H9 (cell line): ENCODE data around the gene SIM1. TPM values are rescaled to one million over a fixed set of nuclear protein-coding genes. Genes with fewer than 3 reads are reported as not detected.

Experiments used
- DNase-seq: peaks from one replicate; pipeline ENCODE4 v3.0.0-alpha.2; 2017
- H2AFZ ChIP-seq: one replicate; pipeline ENCODE4 v1.6.1; 2013; ENCODE audit warnings: mild to moderate bottlenecking, low read length, control low read depth, moderate library complexity
- H2AK5ac ChIP-seq: 2 replicates; pipeline ENCODE4 v1.6.1; 2013; ENCODE audit warnings: low read length, control low read depth, mixed read lengths; ENCODE audit not compliant: insufficient read length
- H2BK120ac ChIP-seq: one replicate; pipeline ENCODE4 v1.6.1; 2013; ENCODE audit warnings: low read depth, mild to moderate bottlenecking, low read length, control low read depth, inconsistent platforms; ENCODE audit not compliant: poor library complexity, severe bottlenecking
- H2BK12ac ChIP-seq: 2 replicates; pipeline ENCODE4 v1.6.1; 2013; ENCODE audit warnings: low read length, control low read depth, mixed read lengths, low read depth; ENCODE audit not compliant: insufficient read length
- H2BK15ac ChIP-seq: 2 replicates; pipeline ENCODE4 v1.6.1; 2013; ENCODE audit warnings: low read depth, low read length, control low read depth
- H2BK20ac ChIP-seq: one replicate; pipeline ENCODE4 v1.6.1; 2013; ENCODE audit warnings: low read depth, mild to moderate bottlenecking, low read length, control low read depth, inconsistent platforms; ENCODE audit not compliant: poor library complexity, severe bottlenecking
- H2BK5ac ChIP-seq: 2 replicates; pipeline ENCODE4 v1.6.1; 2013; ENCODE audit warnings: low read length, control low read depth, mixed read lengths; ENCODE audit not compliant: insufficient read length
- H3K14ac ChIP-seq: 2 replicates; pipeline ENCODE4 v1.6.1; 2013; ENCODE audit warnings: low read length, control low read depth; ENCODE audit not compliant: insufficient read depth
- H3K18ac ChIP-seq: 2 replicates; pipeline ENCODE4 v1.6.1; 2013; ENCODE audit warnings: low read depth, mild to moderate bottlenecking, mixed read lengths, low read length, control low read depth; ENCODE audit not compliant: insufficient read length
- H3K23ac ChIP-seq: 2 replicates; pipeline ENCODE4 v1.6.1; 2013; ENCODE audit warnings: low read length, control low read depth, mixed read lengths, low read depth; ENCODE audit not compliant: insufficient read length
- H3K23me2 ChIP-seq: 2 replicates; pipeline ENCODE4 v1.6.1; 2013; ENCODE audit warnings: low read depth, mild to moderate bottlenecking, mixed read lengths, low read length, control low read depth; ENCODE audit not compliant: insufficient read length, poor library complexity, severe bottlenecking
- H3K27ac ChIP-seq: 2 replicates; pipeline ENCODE4 v1.5.1; 2013; ENCODE audit warnings: low read length, control low read depth, mixed read lengths, low read depth; ENCODE audit not compliant: insufficient read length
- H3K27me3 ChIP-seq: 2 replicates; pipeline ENCODE4 v1.6.1; 2013; ENCODE audit warnings: low read length, control low read depth, inconsistent platforms; ENCODE audit not compliant: insufficient read depth
- H3K4ac ChIP-seq: 2 replicates; pipeline ENCODE4 v1.6.1; 2013; ENCODE audit warnings: low read depth, mild to moderate bottlenecking, control low read depth, inconsistent platforms, low read length, moderate library complexity
- H3K4me1 ChIP-seq: 2 replicates; pipeline ENCODE4 v1.6.1; 2013; ENCODE audit warnings: low read length, control low read depth, inconsistent platforms; ENCODE audit not compliant: insufficient read depth
- H3K4me2 ChIP-seq: 2 replicates; pipeline ENCODE4 v1.6.1; 2013; ENCODE audit warnings: low read length, control low read depth, mixed read lengths; ENCODE audit not compliant: insufficient read length, insufficient read depth
- H3K56ac ChIP-seq: 2 replicates; pipeline ENCODE4 v1.6.1; 2013; ENCODE audit warnings: low read depth, mild to moderate bottlenecking, mixed read lengths, low read length, control low read depth; ENCODE audit not compliant: insufficient read length
- H3K79me1 ChIP-seq: 2 replicates; pipeline ENCODE4 v1.6.1; 2013; ENCODE audit warnings: low read depth, mild to moderate bottlenecking, moderate library complexity, low read length, control low read depth, inconsistent platforms; ENCODE audit not compliant: insufficient read depth, poor library complexity, severe bottlenecking
- H3K79me2 ChIP-seq: 2 replicates; pipeline ENCODE4 v1.6.1; 2013; ENCODE audit warnings: low read length, control low read depth, inconsistent platforms; ENCODE audit not compliant: insufficient read depth
- H3K9ac ChIP-seq: 2 replicates; pipeline ENCODE4 v1.6.1; 2013; ENCODE audit warnings: low read length, control low read depth, mixed read lengths; ENCODE audit not compliant: insufficient read length; ENCODE audit errors: extremely low read depth
- H3K9me3 ChIP-seq: one replicate; pipeline ENCODE4 v1.6.1; 2013; ENCODE audit warnings: low read depth, low read length, inconsistent platforms; ENCODE audit not compliant: control insufficient read depth
- H3T11ph ChIP-seq: one replicate; pipeline ENCODE4 v1.6.1; 2013; ENCODE audit warnings: mild to moderate bottlenecking, low read length, control low read depth, inconsistent platforms
- H4K20me1 ChIP-seq: one replicate; pipeline ENCODE4 v1.6.1; 2013; ENCODE audit not compliant: control insufficient read depth, insufficient read length, insufficient read depth
- H4K5ac ChIP-seq: 2 replicates; pipeline ENCODE4 v1.6.1; 2013; ENCODE audit warnings: low read depth, mild to moderate bottlenecking, mixed read lengths, low read length, control low read depth; ENCODE audit not compliant: insufficient read length
- H4K8ac ChIP-seq: replicated peaks from 2 replicates; pipeline ENCODE4 v1.6.1; 2013; ENCODE audit warnings: low read length, control low read depth, mixed read lengths, low read depth; ENCODE audit not compliant: insufficient read length
- H4K91ac ChIP-seq: 2 replicates; pipeline ENCODE4 v1.6.1; 2013; ENCODE audit warnings: low read depth, mild to moderate bottlenecking, moderate library complexity, mixed read lengths, low read length, control low read depth; ENCODE audit not compliant: insufficient read length
- H3K27ac Mint-ChIP-seq, 3 experiments: 2 replicates in 2 of 3; 3 replicates in 1 of 3; pipeline ENCODE4 v1.8.0; 2020 to 2021; ENCODE audit warnings: mixed read lengths in 3 of 3, mild to moderate bottlenecking in 1 of 3, moderate library complexity in 1 of 3
- H3K27me3 Mint-ChIP-seq: 2 replicates; pipeline ENCODE4 v1.8.0; 2021; ENCODE audit warnings: low read depth, mild to moderate bottlenecking, moderate library complexity, mixed read lengths
- H3K36me3 Mint-ChIP-seq, 3 experiments: 2 replicates in 2 of 3; 3 replicates in 1 of 3; pipeline ENCODE4 v1.8.0; 2020 to 2021; ENCODE audit warnings: low read depth in 3 of 3, mixed read lengths in 3 of 3; ENCODE audit not compliant: insufficient read depth in 1 of 3
- H3K4me1 Mint-ChIP-seq, 2 experiments: 2 replicates each; pipeline ENCODE4 v1.8.0; 2020; ENCODE audit warnings: mixed read lengths in 2 of 2
- H3K4me3 Mint-ChIP-seq, 2 experiments: 2 replicates in 1 of 2; 3 replicates in 1 of 2; pipeline ENCODE4 v1.8.0; 2020 to 2021; ENCODE audit warnings: mild to moderate bottlenecking in 2 of 2, mixed read lengths in 2 of 2, moderate library complexity in 1 of 2
- H3K9me3 Mint-ChIP-seq, 2 experiments: 2 replicates in 1 of 2; 3 replicates in 1 of 2; pipeline ENCODE4 v1.8.0; 2020; ENCODE audit warnings: mild to moderate bottlenecking in 2 of 2, mixed read lengths in 2 of 2, moderate library complexity in 1 of 2
- CTCF ChIP-seq: fragments of 200-600 bp; sonication (generic); conservative IDR thresholded peaks from 3 replicates; pipeline ENCODE4 v1.8.0; 2021; ENCODE audit warnings: antibody characterized with exemption, mild to moderate bottlenecking
- WGBS: extraction: QIAGEN DNeasy Blood & Tissue Kit; methylation state at CpG from one replicate; pipeline ENCODE4 v1.1.7; 2013; ENCODE audit warnings: missing lambda C conversion rate, low lambda C conversion rate, mixed read lengths; ENCODE audit not compliant: insufficient read length; ENCODE audit errors: extremely low coverage; 5-methylcytosine and 5-hydroxymethylcytosine counted together
- total RNA-seq: library from RNA; stranded (reverse); gene quantifications from 2 replicates; pipeline ENCODE4 v1.2.1, GENCODE V29; 2021

SIM1 gene
- total RNA-seq, 1 experiment from 2014 or later, result not detected

- H2BK20ac ChIP-seq, result no peak overlapping the region
- no peaks in the 10 kb centered on the region for H3K4me1 ChIP-seq
- H3K9me3 ChIP-seq, result no peaks in the 10 kb centered on the region
- H4K5ac ChIP-seq, result no peak overlapping the region
- H3K36me3 Mint-ChIP-seq, result no peaks in the 10 kb centered on the region
- H3K9me3 Mint-ChIP-seq, result no peaks in the 10 kb centered on the region
- no peak for DNase-seq
- no CpG with 5 or more reads among the region's 3 CpGs for whole genome bisulfite sequencing
- no peak overlapping the region for H2BK5ac ChIP-seq
- H3K79me2 ChIP-seq, result no peaks in the 10 kb centered on the region
- no peaks in the 10 kb centered on the region for H3K23me2 ChIP-seq
- no peak overlapping the region for H3K27ac ChIP-seq
- H3T11ph ChIP-seq, result no peak overlapping the region
- no peak overlapping the region for H3K4me3 Mint-ChIP-seq
- H4K91ac ChIP-seq, result no peak overlapping the region
- H2AK5ac ChIP-seq, result no peak overlapping the region
- H2AFZ ChIP-seq, result no peak overlapping the region
- no peak for TF ChIP-seq CTCF
- H4K8ac ChIP-seq, result no peak overlapping the region
- H2BK12ac ChIP-seq, result no peak overlapping the region
- H3K56ac ChIP-seq, result no peak overlapping the region
- no peak overlapping the region for H2BK15ac ChIP-seq
- no peak overlapping the region for H3K4ac ChIP-seq
- H3K79me1 ChIP-seq, result no peaks in the 10 kb centered on the region
- H3K23ac ChIP-seq, result no peak overlapping the region
- no peak overlapping the region for H3K27ac Mint-ChIP-seq
- H3K14ac ChIP-seq, result no peak overlapping the region
- no peaks in the 10 kb centered on the region for H3K27me3 ChIP-seq
- H3K4me1 Mint-ChIP-seq, result no peaks in the 10 kb centered on the region
- H3K9ac ChIP-seq, result no peak overlapping the region
- H2BK120ac ChIP-seq, result no peak overlapping the region
- H3K18ac ChIP-seq, result no peak overlapping the region
- no peaks in the 10 kb centered on the region for H3K27me3 Mint-ChIP-seq
- no peaks in the 10 kb centered on the region for H4K20me1 ChIP-seq
- H3K4me2 ChIP-seq, result no peak overlapping the region
Measured at GRCh38 chr6:100388868-100389519, 75.7 kb downstream of the SIM1 start.
